GM18519 (cell line): ENCODE data around the gene PLEKHG3.
"Not testable (repeated sequence)": the region's sequence is repeated elsewhere in the genome, so short reads cannot be mapped to it uniquely, and the experiment has no call there.

Experiments
- ATAC-seq: cut with Tn5 transposase; IDR thresholded peaks from one replicate; pipeline ENCODE4 v1.9.1; 2021; ENCODE audit warnings: mild to moderate bottlenecking, moderate library complexity; ENCODE audit not compliant: unreplicated experiment, low FRiP score

The PLEKHG3 gene

DNA sequence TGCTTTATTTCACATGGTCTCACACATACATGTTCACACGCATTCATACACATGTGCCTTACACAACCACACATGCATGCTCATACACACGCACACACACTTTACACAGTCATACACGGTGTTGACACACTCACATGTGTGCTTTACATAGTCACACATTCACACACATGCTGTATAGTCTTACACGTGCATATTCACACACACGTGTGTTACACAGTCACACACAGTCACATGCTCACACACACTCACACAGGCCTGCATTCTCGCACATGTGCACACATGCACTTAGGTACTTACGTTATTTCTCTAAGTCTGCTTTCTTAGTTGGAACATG is 18.0 kb upstream of the PLEKHG3 start:
- ATAC-seq, result no peak

DNA sequence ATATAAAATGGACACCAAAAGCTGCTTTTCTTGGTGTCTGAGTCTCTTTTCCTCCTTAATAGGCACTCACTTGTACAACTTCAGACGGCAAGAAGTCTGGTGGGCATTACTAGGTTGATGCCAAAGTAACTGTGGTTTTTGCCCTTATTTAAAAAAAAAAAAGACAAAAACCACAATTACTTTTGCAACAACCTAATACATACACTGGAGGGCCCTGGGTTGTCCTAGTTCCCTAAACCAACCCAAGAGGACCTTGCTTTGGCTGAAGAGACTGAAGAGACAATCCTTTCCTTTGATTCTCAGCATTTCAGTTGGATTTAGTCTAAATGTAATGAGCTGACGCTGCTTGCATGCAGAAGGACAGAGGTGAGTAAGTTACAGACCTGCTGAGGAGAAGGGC is 16.2 kb upstream of the PLEKHG3 start:
- ATAC-seq, result no peak

DNA sequence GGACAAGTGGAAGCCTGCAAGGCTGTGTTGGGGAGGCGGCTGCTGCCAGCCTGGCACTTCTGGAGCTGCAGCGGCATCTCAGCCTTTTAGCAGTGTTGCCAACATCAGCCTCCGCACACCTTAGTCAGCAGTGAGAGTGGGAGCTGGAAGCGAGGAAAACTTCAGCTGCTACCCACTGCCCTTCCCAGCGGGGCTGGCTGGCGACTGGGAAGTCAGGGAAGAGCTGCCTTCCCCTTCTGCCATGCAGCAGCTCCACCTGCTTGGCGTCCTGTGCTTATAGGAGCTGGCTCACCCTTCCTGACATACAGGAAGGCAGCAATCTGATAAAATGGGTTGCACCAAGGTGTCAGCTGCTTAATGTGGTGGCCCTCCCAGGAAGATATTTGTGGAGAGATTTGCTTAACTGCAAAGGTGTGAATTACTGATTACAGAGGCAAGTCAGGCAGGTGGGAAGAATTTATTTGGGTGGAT is 15.4 kb upstream of the PLEKHG3 start:
- no peak for ATAC-seq

DNA sequence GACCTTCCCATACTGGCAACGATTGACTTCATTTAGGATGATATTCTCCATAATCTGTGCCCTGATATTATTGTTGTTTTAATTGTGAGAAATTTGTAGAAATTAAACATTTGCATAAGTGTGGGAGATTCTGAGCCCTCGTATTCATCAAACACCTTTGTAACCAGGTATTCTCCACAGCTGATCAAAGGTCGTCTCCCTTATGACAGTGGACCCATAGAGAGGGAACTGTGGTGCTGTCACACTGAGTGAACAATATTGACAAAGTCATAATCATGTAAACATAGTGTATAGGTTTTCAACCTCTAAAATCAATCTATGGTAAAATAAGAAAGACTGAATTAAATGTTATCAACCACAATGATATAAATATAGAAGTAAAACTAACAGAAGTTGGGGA is 14.9 kb upstream of the PLEKHG3 start:
- ATAC-seq, result no peak

DNA sequence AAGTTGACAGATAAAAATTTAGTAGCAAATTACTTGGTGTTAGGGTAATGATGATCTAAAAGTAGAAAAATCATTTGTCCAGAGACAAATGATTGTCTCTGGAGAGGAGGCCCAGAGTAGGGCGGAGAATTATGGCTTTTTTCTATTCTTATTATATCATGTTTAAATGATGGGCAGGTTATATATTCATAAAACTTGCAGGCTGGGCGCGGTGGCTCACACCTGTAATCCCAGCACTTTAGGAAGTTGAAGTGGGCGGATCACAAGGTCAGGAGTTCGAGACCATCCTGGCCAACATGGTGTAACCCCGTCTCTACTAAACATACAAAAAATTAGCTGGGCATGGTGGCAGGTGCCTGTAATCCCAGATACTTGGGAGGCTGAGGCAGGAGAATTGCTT is 13.6 kb upstream of the PLEKHG3 start:
- ATAC-seq, result not testable (repeated sequence)

DNA sequence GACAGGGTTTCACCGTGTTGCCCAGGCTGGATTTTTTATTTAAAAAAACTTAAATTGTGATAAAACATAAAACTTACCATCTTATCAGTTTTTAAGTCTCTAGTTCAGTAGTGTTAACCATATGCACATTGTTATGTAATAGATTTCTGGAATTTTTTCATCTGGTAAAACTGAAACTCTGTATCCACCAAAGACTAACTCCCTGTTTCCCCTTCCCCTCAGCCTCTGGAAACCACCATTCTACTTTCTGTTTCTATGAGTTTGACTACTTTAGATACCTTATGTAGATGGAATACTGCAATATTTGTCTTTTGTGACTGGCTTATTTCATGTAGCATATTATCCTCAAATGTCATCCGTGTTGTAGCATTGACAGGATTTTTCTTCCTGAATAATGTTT is 12.8 kb upstream of the PLEKHG3 start:
- ATAC-seq, result no peak

DNA sequence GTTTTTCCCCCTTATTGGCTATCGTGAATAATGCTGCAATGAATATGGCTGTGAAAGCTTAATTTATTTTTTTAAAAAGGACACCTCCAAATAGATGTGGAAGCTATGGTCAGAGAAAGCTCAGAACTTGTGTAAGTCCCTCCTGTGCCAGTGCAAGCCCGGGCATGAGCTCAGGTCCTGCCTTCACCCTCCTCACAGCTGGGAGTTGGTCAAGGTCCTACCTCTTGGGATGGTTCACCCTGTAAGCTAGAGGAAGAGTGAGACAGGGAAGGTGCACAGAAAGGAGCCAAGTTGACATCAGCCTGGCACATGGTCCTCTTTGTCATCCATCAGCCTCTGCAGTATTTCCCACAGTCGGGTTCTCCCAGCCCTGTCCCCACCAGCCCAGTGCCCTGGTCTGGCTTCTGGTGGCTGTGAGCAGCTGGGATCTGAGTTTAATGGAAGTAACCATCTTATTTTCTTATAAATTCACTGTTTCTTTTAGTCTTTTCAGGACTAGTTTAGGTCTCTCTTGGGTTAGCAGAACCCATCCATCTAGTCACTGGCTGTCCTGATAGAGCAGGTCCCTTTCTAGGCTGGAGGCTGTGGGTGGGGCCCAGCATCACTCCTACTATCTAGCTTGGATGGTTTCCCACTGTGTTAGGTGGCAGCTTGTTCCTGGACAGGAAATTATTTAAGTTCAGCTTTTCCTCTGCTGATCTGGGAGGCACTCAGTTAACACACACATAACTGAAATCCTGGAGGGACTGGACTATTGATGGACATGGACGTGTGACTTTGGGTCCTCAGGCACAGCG is 11.8 kb upstream of the PLEKHG3 start:
- ATAC-seq, result no peak

DNA sequence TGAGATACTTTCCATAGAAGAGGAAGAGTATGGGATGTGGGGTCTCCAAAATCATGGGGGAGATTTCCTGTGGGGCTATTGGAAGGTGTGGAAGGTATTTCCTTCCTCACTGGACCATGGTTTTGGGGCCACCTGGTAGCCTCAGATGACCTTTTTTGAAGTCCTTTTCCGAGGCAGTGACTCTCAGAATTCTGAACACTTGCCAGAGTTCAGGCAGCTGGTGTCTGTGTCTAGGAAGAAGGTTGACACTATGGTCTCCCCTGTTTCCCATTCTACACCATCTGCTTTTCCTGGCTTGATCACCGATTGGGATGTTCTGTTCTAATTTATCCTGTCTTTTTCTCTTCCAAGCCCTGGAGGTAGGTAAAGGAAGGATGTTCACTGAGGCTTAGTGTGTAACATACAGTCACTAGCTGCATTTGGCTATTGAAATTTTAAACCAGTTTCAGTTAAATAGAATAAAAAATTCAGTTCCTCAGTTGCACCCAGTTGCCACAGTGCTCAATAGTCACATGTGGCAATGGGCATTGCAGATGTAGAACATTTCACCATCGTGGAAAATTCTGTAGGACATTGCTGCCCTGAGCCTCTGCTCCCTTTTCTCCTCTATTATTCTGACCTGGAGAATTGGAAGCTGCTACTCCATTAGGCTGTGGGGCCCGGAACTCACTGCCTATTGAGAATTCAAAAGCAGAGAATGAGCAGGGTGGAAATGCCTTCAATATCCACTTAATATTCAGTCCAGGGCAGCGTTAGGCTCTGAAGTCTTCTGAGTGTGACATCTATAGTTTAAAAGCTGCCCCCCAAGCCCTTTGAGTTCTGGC is 11.0 kb upstream of the PLEKHG3 start:
- no peak for ATAC-seq

DNA sequence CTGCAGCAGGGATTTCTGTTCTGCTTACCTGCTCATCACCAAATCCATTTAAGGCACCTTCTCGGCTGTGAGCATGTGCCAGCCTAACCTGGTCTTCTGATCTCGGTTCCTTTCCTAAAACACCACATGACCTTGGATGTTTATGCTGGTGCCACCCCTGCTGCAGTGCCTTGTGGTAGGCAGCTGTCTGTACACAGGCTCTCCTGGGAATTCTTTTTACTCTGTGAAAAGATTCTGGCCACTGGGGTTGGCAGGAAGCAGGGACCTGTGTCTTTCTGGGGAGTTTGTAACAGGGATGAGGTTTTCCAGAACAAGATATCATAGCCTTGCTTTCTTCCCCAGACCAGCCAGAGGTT is 10.4 kb upstream of the PLEKHG3 start:
- no peak for ATAC-seq

DNA sequence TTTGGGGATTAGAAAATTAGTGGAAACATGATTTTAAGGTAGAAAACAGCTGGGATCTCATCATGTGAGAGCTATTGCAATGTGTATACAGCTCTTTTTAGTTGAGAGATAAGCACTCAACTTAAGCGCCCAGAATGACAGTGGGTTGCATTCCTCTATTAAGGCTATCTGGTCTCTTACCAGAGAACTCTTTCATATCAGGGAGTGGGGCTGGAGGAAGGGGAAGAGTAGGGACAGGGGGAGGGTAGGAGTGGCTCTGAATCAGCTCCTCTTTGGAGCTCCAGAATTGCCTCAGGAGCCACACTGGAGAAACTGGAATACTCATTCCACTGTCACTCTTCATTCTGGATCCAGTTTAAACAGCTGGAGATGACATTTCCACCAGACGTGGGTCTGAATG is 9.2 kb upstream of the PLEKHG3 start:
- ATAC-seq, result no peak

DNA sequence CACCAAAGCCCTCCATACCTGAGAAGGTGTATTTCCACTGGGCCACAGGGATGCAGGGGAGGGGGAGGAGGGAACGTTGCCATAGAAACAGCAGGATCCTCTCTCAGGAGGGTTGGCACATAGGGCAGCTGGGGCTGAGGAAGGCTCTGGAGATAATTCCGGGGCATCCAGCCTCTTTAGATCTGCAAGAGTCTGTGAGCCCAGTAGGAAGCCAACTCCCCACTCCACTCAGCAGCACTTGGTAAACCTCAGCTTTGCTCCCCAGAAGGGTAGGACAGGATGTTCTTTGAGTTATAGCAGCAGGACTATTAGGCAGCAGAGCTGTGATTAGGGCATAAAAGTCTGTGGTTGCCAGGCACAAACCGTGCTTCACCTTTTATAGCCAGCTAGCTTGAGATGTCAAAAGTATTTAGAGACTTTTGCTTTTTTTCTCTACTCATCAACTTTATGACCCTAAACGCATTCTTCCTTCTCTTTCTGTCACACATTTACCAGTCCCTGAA is 7.8 kb upstream of the PLEKHG3 start:
- no peak for ATAC-seq

DNA sequence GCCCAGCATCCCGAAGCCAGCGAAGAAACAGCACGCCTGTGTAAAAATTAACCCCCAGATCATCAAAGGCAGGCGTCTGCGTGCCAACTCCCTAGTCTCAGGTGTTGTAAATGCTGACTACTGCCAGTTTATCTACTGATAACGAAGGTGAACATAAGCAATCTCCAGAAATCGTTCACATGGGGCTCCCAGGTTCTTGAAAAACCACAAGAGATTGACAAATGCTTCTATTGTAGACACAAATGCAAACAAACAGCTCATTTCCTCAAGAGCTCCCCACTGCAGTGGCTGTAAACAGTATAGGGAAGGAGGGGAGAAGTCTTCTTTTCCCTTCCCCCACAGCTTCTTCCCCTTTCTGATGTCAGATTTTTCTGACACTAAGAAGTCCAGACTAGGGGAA is 5.3 kb upstream of the PLEKHG3 start:
- no peak for ATAC-seq

DNA sequence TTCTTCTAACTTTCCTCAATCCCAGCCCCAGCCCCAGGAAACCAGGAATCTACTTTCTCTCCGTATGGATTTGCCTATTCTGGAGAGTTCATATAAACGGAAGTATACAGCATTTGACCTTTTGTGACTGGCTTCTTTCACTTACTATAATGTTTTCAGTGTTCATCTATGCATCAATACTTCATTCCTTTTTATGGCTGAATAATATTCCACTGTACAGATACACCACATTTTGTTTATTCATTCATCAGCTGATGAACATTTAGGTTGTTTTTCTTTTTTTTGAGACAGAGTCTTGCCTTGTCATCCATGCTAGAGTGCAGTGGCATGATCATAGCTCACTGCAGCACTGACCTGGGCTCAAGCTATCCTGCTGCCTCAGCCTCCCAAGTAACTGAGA is 3.9 kb upstream of the PLEKHG3 start:
- ATAC-seq, result no peak

DNA sequence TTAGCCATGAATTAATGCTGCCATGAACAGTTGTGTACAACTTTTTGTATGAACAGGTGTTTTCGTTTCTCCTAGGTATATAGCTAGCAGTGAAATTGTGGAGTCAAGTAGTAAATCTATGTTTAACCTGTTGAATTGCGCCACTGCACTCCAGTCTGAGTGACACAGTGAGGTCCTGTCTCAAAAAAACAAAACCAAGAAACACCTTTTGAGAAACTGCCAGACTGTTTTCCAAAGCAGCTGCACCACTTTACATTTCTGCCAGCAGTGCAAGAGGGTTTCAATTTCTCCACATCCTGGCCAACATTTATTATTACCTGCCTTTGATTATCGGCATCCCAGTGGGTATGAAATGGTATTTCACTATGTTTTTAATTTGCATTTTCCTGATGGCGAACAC is 3.3 kb upstream of the PLEKHG3 start:
- no peak for ATAC-seq

DNA sequence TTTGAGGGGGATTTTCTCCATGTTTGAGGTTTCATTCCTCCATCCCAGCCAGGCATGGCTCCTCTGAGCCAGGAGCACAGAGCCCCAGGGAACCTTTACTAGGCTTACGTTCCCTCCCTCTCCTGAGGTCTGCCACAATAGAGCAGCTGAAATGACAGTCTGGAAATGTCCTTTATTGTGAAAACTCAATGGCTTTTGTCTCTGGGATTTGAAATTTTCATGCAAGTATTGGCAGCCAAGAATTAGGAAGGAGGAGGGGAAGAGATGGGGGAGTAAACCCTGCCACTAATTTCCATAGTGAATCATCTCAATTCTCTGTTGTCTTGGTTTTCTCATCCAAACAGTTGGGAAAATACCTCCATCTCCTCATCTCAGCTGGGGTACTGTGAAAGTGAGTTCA is 2.6 kb upstream of the PLEKHG3 start:
- ATAC-seq, result no peak

DNA sequence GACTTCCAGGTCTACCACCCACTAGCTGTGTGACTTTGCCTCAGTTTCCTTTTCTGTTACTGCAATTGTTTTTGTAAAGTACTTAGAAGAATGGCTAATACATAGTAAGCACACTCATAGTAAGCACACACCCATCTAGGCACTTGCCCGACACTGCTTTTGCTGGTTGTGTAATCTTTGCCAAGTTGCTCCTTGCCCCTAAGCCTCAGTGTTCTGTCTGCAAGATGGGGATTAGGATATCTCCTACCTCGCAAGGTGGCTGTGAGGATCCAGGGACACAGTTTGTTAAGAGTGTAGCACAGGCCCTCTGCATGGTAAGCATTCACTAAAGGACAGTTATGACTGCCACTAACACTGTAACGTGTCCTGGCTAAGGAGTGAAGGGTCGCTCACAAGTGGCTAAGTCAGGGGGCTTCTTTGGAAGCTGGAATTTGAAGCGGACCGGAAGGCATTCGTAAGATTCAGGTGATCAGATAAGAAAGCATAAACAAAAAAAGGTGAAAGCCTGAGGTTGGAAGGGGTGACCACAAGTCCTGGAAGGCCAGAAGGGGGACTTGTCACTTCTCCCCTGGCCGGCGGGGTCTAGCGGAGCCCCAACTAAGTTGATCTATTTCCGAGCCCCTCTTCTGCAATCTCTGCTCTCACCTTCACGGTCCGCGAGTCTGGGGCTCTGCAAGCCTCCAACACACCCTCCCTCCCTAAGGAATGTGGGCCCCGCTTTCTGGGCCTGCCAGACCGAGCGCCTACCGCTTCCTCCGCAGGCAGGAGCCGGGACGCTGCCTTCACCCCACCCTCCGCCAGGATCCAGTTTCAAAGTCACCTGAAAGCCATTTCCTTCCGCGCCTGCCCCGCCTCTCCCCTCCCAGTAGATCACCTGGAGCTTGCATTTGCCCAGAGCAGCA is 1.5 kb upstream of the PLEKHG3 start:
- no peak for ATAC-seq

DNA sequence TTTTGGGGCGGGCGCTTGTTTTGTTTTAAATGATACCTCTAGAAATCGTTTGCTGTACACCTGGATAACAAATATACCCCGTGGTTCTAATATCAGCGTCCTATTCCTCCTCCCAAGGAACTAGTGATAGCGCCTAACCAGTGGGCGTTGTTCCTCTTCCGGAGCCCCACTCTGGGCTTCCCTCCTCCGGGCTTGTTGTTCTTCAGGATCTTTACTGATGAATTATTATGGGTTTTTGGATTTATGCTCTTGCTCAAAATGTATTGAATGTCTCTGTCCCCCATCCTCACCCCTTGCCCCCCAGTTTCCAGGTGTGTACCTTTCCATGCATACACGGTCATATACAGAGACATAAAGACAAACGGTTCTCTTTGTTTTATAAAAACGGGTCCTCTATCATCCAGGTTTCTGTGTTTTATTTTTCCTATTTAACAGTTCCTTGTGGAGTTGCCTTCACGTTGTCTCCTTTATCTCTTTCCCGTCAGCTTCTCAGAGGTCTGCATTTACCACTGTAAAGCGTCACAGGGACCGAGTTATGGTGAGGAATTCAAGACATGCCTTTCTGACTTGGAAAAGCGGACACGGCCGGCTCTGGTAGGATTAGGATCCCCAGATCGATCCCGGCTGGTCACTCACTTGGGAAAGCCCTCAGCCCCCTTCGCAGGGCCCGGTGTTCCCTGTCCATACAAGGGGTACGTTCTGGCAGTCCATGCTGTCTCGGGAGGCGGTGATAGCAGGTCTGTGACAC is 655 bp upstream of the PLEKHG3 start:
- ATAC-seq, result no peak

DNA sequence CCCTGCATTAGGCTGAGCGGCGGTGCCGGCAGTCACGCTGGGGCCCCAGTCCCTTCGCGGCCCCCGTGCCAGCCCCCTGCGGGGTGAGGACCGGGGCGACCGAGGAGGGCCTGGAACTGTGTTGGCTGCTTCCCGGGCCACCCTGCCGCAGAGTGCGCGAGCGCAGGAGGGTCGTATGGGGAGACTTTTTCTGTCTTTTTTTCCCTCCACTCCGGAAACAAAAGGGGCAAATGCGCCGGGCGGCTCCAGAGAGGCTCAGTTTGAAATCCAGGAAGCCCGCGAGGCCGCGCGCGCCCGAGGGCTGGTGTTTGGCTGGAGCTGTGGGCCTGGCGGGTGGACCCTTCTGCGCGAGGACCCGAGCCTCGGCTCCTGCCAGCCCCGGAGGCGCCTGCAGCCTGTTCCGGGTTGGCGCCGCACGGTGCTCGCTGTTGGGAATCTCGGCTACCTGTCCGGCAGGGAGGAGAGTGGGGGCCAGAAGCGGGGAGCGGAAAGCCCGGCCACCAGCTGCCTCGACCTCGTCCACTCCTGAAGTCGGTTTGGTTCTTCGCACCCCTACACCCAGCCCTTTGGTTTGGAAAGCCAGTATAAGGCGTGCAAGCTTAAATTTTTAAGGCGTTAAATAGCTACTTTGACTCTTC is 638 bp downstream of the PLEKHG3 start:
- ATAC-seq, result no peak

DNA sequence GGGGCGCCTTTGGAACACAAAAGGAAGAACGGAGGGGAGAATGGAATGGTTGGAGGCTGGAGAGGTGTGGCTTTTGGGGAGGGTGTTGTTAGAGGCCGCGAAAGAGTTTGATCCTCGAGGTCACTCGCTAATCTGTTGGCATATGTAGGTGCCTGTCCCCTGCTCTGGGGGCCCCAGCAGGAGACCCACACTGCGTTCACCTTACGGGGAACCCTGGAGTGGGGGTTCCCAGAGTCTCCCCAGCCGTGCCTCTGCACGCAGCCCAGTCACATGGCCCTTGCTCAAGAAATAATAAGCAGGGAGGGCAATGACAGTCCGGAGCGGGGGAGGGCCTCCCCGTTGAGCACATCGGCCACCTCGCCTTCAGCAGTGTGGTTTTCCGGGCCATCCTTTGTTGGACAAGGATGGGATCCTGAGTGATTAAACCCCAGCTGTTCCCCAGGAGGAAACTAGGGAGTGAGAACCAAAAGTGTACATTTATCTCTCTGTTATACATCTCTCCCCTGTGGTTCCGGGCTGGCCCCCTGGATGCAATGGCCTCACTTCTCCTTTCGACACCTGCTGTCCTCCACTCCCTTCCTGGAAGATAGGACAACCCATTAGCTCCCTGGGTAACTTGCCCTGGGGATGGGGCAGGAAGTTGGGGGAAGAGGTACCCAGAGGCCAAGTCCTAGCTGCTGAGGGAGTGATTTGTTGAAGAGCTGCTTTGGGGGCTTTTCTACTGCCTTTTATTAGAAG is 1.3 kb downstream of the PLEKHG3 start:
- ATAC-seq, result no peak
